Ammon's horn (tissue), 1 donor: Measurements from ENCODE around the gene CAPN7.

Experiments used
- DNase-seq: peaks from one replicate; pipeline ENCODE4 v3.0.0-alpha.2; 2016; ENCODE audit warnings: low spot score

The CAPN7 gene

GRCh38 chr3:15246186-15246585 lies 40.1 kb downstream of the CAPN7 start:
- no peak for DNase-seq

- no peak for DNase-seq
These were observed 47.1 kb downstream of the CAPN7 start for GRCh38 chr3:15253023-15253697.

GRCh38 chr3:15255215-15255614 lies 49.2 kb downstream of the CAPN7 start:
- no peak for DNase-seq

GRCh38 chr3:15256861-15257341 lies 50.9 kb downstream of the CAPN7 start:
- no peak for DNase-seq

GRCh38 chr3:15258720-15259119 lies 52.7 kb downstream of the CAPN7 start:
- no peak for DNase-seq

GRCh38 chr3:15260531-15260930 lies 54.5 kb downstream of the CAPN7 start:
- DNase-seq = no peak

- DNase-seq = no peak
These were observed 55.2 kb downstream of the CAPN7 start for GRCh38 chr3:15261274-15261673.

GRCh38 chr3:15262021-15262420 lies 56.0 kb downstream of the CAPN7 start:
- DNase-seq = no peak

- DNase-seq = no peak
These were observed 57.1 kb downstream of the CAPN7 start for GRCh38 chr3:15263120-15263519.

GRCh38 chr3:15263926-15264325 lies 57.9 kb downstream of the CAPN7 start:
- DNase-seq = no peak

- DNase-seq = no peak
These were observed 58.4 kb downstream of the CAPN7 start for GRCh38 chr3:15264486-15264885.

- no peak for DNase-seq
These were observed 59.8 kb downstream of the CAPN7 start for GRCh38 chr3:15265655-15266509.

GRCh38 chr3:15266510-15267376 lies 60.7 kb downstream of the CAPN7 start:
- no peak for DNase-seq

- no peak for DNase-seq
These were observed 61.5 kb downstream of the CAPN7 start for GRCh38 chr3:15267502-15267901.

GRCh38 chr3:15268033-15268631 lies 62.1 kb downstream of the CAPN7 start:
- peak; percentile 94 for DNase-seq

GRCh38 chr3:15269091-15269989 lies 63.3 kb downstream of the CAPN7 start:
- peak; percentile 94 for DNase-seq

- DNase-seq = no peak
These were observed 65.0 kb downstream of the CAPN7 start for GRCh38 chr3:15271030-15271429.

GRCh38 chr3:15271785-15272381 lies 65.8 kb downstream of the CAPN7 start:
- no peak for DNase-seq

- no peak for DNase-seq
These were observed 66.6 kb downstream of the CAPN7 start for GRCh38 chr3:15272426-15273196.

- no peak for DNase-seq
These were observed 67.2 kb downstream of the CAPN7 start for GRCh38 chr3:15273227-15273626.
